IPS-NIHi7 (cell line): ENCODE measurements around the gene MAML3.

Source experiments
- DNase-seq: peaks from one replicate; pipeline ENCODE4 v3.0.0; 2012; ENCODE audit warnings: mixed read lengths; ENCODE audit errors: extremely low spot score

The MAML3 gene

DNA sequence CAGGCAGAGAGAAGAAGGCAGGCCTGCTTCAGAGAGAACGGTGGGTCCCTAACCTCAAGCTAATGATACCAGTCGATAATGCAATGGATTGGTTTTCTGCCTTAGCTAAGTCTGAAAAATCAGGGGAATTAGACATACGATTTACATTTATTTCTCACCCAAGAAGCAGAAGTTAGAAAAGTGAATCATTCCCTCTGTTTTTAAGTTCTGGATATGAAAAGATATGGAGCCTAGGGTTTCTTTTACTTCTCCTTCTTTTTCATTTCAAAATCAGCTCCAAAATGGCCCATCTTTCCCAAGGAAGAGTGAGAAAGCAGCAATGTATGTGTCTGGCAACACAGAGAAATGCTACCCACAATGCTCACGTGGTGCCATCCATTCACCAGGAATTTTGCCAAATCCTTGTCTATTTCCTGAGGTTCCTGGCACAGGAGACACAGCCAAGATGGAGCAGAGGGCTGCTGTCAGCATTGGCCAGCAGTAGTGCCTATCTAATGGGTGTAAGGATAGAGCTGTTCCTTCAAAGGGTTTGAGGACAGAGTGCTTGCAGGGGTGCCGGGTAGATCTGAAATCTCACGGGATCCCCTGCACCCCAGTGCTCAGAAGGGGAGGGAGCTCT, 231.5 kb downstream of the MAML3 start:
- no peak for DNase-seq

DNA sequence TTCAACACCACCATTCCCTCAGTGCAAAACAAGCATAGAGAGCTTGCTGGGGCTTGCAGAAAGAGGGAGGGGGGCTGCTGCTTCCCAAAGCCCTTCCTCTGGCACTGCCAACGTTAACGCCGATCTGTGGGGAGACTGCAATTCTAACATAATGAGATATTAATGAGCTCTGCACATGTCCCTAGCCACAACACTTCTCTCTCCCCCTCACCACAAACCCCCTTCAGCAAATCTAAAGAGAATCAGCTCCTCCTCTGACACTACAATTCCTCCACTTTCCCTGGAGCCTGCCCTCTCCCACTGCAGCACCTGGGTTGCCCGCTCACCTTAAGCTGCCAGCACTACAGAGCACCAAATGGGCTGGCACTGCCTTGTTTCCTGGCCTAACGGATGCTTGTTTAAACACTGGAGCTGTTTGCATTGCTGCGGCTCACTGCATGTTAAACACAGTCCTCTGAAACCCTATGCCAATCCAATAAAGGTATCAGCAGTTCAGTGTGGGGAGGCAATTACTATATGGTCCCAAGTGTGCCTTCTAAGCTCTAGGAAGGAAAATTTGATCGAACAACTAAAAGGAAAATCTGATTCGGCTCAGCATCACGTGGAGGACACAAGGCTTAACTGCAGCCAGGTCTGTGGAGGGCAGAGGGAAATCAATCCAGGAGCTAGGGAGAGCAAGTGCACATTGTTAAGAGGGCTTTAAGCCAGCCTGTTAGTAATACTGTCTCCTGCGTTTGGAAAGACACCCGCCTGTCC, 232.4 kb downstream of the MAML3 start:
- DNase-seq = no peak

DNA sequence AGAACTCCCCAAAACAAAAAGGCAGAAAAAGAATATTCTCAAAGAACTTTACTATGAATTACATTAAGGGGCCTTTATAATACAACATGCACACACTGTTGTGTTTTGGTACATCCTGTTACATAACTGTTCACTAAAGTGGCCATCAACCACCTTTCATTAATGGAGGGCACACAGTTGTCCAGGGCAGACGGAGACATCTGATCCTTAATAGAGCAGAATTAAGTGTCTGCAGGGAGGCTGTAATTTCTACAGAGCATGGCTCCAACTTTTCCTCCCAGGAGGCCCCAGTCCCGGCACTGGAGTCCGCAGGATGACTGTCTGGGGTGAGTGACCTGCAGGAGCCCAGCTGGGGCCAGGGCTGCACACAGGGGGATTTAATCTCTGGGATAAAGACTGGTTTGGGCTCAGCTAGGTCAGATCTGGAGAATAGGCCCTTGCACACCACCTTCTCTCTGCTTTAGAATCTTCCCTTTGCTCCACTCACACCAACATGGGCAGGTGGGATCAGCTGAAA, 233.4 kb downstream of the MAML3 start:
- DNase-seq = no peak

DNA sequence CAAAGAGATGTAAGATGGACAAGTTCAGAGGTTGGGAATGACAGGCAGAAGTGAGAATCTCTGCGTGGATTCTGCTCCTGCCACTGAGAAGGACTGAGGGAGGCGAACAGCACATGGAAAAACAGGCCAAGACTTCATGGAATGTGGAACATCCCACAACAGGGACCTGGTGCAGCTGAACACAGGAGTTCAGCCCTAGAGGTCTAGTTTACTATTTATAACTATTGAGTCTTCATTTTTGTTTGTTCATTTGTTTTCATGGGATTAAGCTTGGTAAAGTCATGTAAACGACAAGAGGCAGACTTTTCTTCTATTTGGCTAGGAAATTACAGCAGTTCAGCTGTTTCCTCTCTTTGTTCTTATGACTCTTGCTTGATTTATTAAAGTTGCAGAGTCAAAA, 234.5 kb downstream of the MAML3 start:
- DNase-seq = no peak

DNA sequence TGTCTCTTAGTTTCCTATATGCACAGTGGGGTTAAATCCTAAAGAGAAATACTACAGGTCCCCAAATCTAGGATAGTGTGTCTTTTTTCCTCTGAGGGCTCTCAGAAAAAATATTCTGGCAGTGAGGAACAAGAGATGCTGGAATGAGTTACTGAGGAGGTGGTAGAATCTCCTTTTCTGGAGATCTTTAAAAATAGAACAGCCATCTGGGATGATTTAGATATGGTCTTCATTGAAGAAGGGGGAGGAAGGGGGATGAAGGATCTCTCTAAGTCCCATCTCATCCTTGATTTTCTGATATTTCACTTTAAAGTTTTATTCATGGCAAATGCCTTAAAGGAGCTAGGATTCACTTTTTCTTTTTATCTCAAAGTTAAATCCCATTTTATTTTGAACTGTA, 235.0 kb downstream of the MAML3 start:
- DNase-seq = no peak

DNA sequence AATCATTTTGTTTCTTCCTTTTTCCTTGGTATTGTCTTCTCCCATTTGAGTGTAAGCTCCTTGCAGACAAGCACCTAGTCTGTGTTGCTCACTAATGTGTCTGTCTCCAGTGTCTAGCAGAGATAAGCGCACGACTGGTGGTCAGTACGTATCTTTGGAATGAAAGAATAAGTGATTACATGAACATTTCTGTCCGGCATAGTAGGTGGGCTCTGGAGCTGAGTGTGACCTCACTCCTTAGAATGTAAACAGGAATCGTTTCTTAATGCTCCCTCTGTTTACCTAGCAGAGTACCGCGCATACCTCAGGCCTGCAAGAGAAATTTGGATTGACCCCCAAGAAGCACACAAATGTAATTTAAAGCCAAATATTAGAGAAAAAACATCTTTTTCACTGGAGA, 235.4 kb downstream of the MAML3 start:
- no peak for DNase-seq

DNA sequence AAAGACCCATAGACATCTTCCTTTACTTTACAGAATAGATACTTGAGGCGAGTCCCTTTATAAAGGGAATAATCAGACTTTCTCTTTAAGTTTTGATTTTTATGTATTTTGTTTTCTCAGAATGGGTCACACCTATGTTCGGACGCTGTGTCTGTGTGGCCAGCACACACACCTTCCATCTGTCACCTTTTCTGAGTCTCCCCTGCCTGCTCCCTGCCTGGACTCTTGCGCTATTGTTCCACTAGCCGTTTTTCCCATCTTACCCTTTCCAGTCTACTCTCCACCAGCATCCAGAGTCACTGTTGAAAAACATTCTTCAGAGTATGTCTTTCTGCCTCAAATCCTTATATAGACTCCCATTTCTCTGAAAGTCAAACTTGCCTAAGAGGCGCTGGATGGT, 236.1 kb downstream of the MAML3 start:
- no peak for DNase-seq

DNA sequence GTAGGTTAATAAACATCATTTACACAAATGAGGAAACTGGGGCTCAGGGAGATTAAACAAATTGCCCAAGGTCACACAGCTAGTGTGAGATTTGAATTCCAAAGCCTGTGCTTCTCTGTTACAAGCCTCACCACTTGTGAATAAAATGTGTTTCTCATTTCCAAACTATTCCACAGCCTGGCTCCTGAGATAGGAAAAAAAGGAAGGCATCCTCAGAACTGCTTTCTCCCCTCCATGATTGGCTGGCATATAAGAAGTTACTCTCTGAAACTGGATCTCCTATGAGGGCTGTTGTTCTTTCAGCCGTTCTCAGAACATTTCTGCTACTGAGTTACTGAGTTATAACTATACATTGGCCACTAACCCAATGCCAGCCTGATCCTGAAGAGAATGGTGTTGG, 237.9 kb downstream of the MAML3 start:
- DNase-seq = no peak

DNA sequence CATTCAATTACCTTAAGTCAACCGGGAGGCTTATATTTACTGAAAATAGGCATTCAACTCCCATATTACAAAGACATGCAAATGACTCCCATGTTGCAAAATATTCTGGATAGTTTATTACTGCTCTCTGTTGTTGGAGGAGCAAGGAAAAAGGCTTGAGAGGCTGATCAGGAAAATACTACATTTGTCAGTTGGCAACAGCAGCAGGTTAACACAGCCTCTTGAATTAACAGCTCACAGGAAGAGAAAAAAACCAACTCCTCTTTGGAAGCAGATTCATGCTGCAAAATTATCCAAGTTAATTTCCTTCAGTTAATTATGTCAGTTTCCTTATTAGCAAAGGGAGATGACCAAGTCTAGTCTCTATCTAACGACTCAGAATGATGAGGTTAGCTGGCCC, 238.9 kb downstream of the MAML3 start:
- DNase-seq = no peak

DNA sequence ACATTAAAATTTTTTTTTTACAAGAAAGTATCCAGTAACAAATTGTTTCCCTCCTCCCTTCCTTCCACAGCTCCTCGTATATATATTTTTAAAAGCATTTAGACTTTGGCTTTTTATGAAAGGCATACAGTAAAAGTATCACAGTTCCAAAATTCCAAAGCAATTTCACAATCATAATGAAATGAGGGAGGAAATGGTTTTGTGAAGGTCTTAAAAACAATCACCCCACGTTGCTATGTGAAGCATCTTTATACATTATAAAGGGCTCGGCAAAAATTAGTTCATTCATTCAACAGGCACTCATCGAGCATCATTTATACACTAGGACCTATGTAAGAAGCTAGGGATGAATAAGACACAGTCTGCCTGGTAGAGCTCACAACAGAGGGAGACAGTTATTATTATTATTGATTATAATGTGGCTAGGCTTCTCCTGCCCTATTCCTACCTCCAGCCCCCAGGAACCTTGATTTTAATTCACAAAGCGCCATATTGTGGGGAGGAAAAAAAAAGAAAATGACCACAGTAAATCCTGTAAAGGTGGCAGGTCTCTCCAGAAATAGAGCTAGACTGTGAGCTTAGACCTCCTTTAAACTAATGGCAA, 239.9 kb downstream of the MAML3 start:
- DNase-seq = no peak

DNA sequence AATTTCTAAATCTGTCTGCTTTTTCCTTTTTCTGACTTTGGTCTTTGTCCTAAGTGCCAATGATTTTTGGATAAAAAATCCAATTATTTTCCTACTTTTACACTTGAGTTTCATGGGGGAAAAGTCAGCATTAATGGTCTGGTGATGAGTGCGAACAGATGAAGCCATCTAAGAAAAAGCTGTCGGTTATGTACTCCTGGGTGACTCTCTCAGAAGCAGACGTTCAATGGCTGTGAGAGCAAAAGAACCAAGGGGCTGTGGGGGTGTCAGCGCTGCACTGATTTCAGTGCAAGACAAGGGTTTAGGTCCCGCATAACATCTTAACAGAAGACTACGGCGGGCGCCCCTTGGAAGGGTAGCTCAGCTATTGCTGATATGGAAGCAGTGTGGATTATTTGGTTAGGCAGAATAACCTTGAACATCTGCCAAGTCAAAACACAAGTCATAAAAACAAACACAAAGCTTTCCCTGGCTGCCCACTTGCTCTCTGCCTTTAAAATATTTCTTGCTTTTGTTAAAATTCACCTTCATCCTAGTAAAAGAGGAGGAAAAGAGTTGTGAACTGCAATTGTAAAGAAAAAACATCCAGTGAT, 240.5 kb downstream of the MAML3 start:
- DNase-seq = no peak

DNA sequence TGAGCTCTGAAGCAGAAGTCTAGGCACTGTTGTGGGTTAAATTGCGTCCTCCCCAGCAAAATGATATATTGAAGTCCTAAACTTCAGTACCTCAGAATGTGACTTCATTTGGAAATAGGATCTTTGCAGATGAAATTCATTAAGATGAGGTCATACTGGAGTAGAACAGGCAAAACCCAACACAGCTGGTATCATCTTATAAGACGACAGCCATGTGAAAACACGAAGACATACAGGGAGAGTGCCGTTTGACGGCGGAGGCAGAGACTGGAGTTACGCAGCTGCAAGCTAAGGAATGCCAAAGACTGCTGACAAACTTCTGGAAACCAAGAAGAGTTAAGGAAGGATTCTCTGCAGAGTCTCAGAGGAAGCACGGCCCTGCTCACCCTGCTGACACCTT, 241.5 kb downstream of the MAML3 start:
- DNase-seq = no peak

DNA sequence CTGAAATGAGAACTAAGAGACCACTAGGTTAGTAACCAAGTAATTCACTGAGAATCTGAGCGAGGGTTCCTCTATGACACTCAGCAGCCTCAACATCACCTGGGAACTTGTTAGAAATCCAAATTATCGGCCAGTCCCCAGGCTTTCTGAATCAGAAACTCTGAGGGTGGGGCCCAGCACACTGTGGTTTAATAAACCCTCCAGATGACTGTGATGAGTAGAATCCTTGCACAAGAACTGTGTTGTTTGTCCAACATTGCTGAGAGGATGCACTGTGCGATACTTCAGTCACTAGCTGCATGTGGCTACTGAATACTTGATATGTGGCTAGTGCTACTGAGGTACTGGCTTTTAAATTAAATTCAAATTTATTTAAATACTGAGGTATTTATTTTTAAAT, 243.9 kb downstream of the MAML3 start:
- DNase-seq = no peak

DNA sequence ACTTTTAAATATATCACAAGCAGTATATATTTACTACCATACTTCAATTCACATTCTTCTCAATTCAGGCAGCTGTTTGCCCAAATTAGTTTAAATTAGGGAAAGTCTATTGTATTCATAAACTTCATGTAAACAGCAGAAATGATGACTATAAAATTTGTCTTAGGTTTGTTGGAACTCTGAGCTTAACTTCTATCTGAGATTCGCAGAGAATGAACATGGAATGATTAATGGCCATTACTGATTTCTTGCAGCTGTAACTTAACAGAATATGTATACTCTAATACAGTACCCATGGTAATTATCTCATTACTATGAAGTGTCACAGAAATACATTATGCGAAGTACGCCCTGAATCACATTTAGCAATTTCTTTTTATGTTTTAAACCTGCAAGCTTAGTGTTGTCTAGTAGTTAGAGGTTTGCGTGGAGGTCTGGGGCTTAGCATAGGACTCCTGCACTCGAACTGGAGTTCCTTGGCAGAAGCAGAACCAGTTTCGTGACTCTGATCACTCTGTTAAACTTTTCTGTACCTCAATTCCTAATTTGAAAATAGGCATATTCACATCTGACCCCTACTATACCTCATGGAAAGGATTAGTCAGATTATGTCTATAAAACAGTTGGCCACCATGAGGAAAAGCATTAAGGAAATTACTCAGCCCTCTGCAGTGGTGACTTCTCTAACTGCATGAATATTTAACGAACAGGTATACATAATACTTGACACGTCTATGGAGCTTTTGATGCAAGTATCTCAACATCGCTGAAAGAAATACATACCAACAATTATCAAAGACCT, 245.1 kb downstream of the MAML3 start:
- no peak for DNase-seq

DNA sequence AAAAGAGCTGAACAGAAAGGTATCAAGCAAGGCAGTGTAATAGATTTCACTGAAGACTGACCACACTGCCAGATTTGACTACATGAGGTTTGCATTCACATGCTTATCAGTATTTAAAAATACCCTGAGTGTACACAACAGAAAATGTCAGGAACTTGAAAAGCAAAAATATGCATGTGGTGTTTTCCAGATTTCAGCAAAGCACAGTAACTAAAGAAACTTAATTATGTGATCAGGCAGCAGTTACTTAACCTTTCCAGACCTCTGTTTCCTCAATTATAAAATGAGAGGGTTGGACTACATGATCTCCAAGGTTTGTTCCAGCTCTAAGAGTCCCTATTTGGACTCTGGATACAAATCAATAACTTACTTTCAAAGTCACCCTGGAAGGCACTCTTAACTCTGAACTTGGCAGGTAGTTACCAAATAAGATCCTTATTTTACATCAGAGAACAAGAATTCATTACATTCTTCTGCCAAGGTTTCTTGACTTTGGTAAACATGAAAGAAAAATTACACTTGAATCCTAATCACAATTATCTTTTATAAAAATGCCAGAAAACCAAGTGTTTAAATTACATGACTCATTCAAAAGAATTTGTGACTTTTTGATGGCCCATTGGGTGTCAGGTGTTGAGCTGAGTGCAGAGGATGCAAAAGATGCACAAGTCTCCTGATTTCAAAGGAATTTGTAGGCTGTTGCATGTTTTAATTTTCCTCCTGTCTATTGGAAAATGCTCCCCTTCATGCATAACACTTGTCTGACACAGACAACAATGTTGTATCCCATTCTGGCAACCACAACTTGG, 246.8 kb downstream of the MAML3 start:
- DNase-seq = no peak

DNA sequence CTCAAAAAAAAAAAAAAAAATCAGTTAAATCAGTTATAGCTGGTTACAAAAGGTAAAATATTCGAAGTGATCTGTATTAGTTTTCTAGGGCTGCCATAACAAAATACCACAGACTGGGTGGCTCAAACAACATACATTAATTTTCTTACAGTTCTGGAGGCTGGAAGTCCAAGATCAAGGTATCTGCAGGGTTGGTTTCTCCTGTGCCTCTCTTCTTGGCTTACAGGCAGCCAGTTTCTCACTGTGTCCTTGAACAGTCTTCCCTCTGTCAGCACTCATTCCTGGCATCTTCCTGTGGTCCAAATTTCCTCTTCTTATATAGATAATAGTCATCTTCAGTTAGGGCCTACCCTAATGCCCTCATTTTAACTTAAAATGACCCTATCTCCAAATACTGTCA, 248.5 kb downstream of the MAML3 start:
- no peak for DNase-seq

DNA sequence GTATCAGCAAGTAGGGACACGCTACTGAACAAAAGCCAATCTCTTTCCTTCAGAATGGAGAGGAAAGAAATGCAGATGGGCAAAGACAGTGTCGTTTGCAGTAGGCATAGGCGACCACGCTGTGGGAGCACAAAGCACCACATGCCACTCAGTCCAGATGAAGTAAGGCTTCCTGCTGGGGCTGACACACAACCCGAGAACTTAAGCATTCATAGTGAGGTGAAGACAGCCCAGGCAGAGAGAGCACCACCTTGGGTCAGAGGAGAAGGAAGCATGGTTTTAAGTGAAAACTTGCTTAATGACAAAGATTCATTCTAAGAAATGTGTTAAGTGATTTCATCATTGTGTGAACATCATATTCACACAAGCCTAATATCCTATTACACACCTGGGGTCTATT, 249.6 kb downstream of the MAML3 start:
- DNase-seq = no peak

DNA sequence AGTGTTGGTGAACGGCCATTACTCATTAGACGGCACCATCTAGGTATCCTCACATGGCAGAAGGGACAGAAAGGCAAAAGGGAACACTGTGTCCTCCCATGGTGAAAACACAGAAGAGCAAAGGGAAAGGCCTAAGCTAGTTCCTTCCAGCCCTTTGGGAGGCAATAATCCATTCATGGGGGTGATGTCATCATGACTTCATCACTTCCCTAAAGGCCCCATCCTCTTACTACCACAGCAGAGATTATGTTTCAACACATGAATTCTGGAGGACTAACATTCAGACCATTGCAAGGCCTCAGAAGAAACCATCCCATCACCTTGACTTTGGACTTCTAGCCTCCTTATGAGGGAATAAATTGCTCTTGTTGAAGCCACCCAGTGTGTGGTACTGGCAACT, 250.1 kb downstream of the MAML3 start:
- no peak for DNase-seq

DNA sequence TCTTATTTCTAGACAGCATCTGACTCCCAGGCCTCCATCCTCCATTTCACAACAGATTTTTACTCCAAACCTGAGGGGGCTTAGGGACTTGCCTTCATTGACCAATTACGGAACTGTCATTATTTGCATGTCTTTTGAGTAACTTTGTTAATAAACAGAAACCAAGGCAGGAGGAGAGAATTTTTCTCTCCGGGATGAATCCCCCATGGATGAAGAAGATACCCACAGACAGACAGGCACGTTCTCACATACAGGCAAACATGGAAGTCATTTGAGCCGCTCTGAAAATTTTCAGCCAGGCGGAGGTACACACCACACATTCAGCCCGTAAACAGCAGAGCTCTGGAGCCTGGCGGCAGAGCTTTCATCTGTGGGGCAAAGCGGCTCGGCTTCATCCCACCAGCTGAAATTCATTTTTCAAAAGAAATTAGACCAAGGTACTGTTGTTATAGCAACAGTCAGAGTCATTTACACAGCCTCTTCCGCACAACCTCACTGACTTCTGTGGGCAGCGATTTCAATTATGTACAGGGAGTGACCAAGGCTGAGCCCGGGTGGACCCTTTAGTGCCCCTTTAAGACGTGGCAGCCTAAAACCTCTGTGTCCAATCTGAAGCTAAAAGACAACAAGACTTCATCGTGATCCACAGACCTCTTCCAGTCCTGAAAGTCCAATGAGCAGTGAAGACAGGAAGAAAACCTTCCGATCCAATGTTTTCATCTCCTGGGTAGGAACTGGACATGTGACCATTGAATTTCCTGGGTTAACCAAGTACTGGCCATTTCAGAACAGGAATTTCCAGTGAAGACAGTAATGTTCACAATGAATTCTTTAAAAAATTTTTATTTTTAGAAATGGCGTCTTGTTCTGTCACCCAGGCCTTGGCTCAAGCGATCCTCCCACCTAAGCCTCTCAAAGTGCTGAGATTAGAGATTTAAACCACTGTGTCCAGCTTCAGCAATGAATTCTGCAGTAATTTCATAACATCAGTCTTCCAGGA, 251.4 kb downstream of the MAML3 start:
- no peak for DNase-seq
